ENCODE measurements around the gene TTYH3.

The TTYH3 gene

DNA sequence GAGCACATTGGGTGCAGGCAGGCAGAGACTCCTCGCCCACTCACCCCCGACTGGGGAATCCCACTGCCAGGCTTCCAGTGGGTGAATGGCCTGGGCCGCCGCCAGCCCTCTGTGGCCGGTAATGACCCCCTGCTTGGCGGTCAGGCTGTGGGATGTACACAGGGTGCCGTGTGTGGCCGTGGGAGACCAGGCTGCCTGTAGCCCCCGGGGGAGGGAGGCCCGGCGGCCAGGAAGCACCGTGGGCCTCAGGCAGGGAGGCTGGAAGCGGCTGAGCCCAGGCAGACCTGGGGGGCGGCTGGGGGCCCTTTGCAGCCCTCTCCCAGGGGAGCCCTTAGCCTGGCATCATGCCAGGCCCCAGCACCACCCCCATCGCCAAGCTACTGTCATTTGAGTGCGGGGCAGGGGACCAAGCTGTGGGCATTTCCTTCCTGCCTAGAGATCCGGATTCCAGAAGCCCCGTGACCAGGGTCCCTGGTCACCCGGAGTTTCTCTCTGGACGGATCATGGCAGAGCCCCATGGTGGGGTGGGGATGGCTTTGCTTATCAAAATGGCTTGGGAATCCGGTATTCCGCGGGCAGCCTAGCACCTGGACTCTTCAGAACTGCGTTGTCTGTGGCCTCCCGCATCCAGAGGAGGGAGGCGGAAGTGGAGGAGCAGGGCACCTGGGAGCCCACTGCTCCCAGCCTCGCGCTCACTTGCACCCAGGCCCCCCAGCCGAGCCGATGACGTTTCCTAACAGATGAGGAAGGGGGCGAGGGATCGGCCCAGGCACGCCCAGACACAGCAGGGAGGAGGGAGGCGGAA is 1.1 kb downstream of the TTYH3 start:
- POLR2A ChIA-PET, result interaction anchor here (0.6 to 1.2 kb wide), 2 partner anchors 10 to 11 kb away, joined by 3 to 4 read pairs; no protein-coding TSS in a partner anchor
- peak; percentile 57 for DNase-seq (ENCODE audit: extremely low spot score)
- CTCF ChIA-PET, result no interaction called here
- TF ChIP-seq FOXM1 (IDR thresholded peaks at IDR 0.05; ENCODE audit: borderline replicate concordance), result peak; percentile 75
- TF ChIP-seq FOXK2 (IDR thresholded peaks at IDR 0.05), result no peak

DNA sequence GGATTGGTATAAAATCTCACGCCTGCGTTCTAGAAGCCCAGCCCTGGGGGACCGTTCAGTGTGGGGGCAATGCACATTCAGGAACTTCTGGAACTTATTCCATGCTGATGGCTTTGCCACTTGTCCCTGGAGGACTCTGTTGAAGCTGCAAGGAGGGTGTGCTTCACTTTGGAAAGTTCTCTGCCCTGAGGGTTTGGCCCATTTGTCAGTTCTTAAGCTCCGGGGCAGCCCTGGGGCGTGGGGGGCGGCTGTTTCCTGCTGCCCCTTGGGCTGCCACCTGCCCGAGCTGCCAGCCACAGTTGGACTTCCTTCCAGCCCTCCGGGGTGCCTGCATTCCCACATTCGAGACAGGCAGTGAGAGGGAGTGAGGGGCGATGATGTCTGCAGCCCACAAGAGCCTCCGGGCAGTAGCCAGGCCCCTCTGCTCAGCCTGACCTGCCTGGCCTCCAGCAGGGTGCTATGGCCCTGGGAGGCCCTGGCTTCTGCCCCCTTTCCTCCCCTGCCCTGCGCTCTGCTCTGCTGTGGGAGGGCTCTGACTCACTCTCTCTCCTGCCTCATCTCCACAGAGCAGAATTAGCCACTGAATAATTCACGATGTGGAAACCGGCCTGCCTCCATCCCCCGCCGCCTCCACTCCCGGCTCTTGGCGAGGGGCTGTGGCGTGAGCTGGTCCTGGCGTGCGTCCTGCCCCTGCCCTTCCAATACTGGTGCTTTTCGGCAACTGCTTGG is 1.9 kb downstream of the TTYH3 start:
- TF ChIP-seq ZNF384 (IDR thresholded peaks at IDR 0.05) (no peak), SP1 (IDR thresholded peaks at IDR 0.05) (no peak), FOXM1 (IDR thresholded peaks at IDR 0.05; ENCODE audit: borderline replicate concordance) (no peak), FOXA1 (IDR thresholded peaks at IDR 0.05) (no peak), LEF1 (IDR thresholded peaks at IDR 0.05; ENCODE audit: borderline replicate concordance) (no peak), ELF4 (IDR thresholded peaks at IDR 0.05) (no peak), CTBP1 (IDR thresholded peaks at IDR 0.05; ENCODE audit: borderline replicate concordance) (no peak), HDGF (IDR thresholded peaks at IDR 0.05; ENCODE audit: borderline replicate concordance) (no peak), FOXK2 (IDR thresholded peaks at IDR 0.05) (no peak), NFRKB (IDR thresholded peaks at IDR 0.05) (no peak), BHLHE40 (IDR thresholded peaks at IDR 0.05; ENCODE audit: borderline replicate concordance) (no peak), TARDBP (IDR thresholded peaks at IDR 0.05) (no peak), L3MBTL2 (conservative IDR thresholded peaks at IDR 0.05) (no peak), ARNT (IDR thresholded peaks at IDR 0.05) (no peak), SUZ12 (IDR thresholded peaks at IDR 0.05) (no peak)
- TF ChIP-seq, protein P1, sequence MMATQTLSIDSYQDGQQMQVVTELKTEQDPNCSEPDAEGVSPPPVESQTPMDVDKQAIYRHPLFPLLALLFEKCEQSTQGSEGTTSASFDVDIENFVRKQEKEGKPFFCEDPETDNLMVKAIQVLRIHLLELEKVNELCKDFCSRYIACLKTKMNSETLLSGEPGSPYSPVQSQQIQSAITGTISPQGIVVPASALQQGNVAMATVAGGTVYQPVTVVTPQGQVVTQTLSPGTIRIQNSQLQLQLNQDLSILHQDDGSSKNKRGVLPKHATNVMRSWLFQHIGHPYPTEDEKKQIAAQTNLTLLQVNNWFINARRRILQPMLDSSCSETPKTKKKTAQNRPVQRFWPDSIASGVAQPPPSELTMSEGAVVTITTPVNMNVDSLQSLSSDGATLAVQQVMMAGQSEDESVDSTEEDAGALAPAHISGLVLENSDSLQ (IDR thresholded peaks at IDR 0.05), result no peak
- POLR2A ChIA-PET, result interaction anchor here (0.6 to 1.2 kb wide), 2 partner anchors 9 to 11 kb away, joined by 3 to 4 read pairs; no protein-coding TSS in a partner anchor
- CTCF ChIA-PET, result no interaction called here
- no peak for DNase-seq (ENCODE audit: extremely low spot score)

DNA sequence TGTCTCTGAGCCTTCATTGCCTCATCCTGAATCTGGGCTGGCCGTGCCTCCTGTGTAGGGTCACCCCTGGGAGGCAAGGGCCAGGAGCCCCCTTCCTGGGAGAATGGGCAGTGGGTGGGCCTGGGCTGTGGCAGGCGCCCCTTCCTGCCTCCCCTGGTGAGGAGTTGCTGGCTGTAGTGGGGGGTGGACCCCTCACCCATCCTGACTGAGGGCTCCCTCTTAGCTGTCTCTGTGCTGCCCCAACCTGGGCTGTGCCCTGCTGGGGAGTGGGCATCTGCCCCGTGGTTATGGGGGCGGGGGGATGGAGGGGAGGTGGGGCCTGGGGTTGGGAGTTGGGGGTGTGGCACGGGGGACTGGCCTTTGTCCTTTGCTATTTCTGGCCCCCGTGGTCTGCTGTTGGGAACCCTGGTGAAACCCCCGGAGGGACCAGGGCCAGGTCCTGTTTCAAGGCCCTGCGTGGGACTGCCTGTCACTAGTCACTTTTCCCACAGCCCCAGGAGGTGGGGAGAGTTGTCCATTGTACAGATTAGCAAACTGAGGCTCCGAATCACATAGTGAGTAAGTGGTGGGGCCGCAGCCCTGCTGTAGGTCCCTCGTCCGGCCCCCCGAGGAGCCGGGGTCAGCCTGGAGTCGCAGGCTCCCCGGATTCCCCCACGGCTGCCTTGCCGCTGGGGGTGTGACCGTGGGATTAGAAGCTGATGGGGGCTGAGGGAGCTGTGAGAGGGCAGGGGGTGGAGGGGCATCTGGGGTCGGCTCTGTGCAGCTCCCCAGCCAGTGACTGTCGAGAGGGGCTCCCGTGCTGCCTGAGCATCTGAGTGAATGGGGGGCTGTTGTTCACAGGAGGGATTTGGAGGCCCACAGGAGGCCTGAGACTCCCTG is 2.7 kb downstream of the TTYH3 start:
- no peak for TF ChIP-seq LEF1 (IDR thresholded peaks at IDR 0.05; ENCODE audit: borderline replicate concordance)
- TF ChIP-seq SP1 (IDR thresholded peaks at IDR 0.05), result no peak
- no peak for TF ChIP-seq FOXM1 (IDR thresholded peaks at IDR 0.05; ENCODE audit: borderline replicate concordance)
- no peak for TF ChIP-seq ZNF384 (IDR thresholded peaks at IDR 0.05)
- no peak for TF ChIP-seq NFRKB (IDR thresholded peaks at IDR 0.05)
- TF ChIP-seq FOXK2 (IDR thresholded peaks at IDR 0.05), result no peak
- TF ChIP-seq ARNT (IDR thresholded peaks at IDR 0.05), result no peak
- no peak for TF ChIP-seq CTBP1 (IDR thresholded peaks at IDR 0.05; ENCODE audit: borderline replicate concordance)
- no peak for TF ChIP-seq BHLHE40 (IDR thresholded peaks at IDR 0.05; ENCODE audit: borderline replicate concordance)
- ChIA-PET POLR2A (no interaction called here), CTCF (no interaction called here)
- no peak for DNase-seq (ENCODE audit: extremely low spot score)

- ChIA-PET POLR2A (no interaction called here), CTCF (no interaction called here)
- no peak for TF ChIP-seq SUZ12 (IDR thresholded peaks at IDR 0.05)
- no peak for TF ChIP-seq NFRKB (IDR thresholded peaks at IDR 0.05)
- no peak for TF ChIP-seq FOXM1 (IDR thresholded peaks at IDR 0.05; ENCODE audit: borderline replicate concordance)
- no peak for TF ChIP-seq LEF1 (IDR thresholded peaks at IDR 0.05; ENCODE audit: borderline replicate concordance)
- TF ChIP-seq ARNT (IDR thresholded peaks at IDR 0.05), result no peak
- no peak for TF ChIP-seq CTBP1 (IDR thresholded peaks at IDR 0.05; ENCODE audit: borderline replicate concordance)
- no peak for TF ChIP-seq ELF4 (IDR thresholded peaks at IDR 0.05)
- no peak for TF ChIP-seq SP1 (IDR thresholded peaks at IDR 0.05)
- TF ChIP-seq, protein P1 (IDR thresholded peaks at IDR 0.05), result no peak
- TF ChIP-seq ZNF384 (IDR thresholded peaks at IDR 0.05), result no peak
- no peak for TF ChIP-seq FOXA1 (IDR thresholded peaks at IDR 0.05)
- no peak for DNase-seq (ENCODE audit: extremely low spot score)
Observed at GRCh38 chr7:2635148-2635668, 3.4 kb downstream of the TTYH3 start.

- TF ChIP-seq LEF1 (IDR thresholded peaks at IDR 0.05; ENCODE audit: borderline replicate concordance) (no peak), SP1 (IDR thresholded peaks at IDR 0.05) (no peak), SUZ12 (IDR thresholded peaks at IDR 0.05) (no peak), FOXK2 (IDR thresholded peaks at IDR 0.05) (no peak), NFRKB (IDR thresholded peaks at IDR 0.05) (no peak), ELF4 (IDR thresholded peaks at IDR 0.05) (no peak), L3MBTL2 (conservative IDR thresholded peaks at IDR 0.05) (no peak), TARDBP (IDR thresholded peaks at IDR 0.05) (no peak), BHLHE40 (IDR thresholded peaks at IDR 0.05; ENCODE audit: borderline replicate concordance) (no peak), ARNT (IDR thresholded peaks at IDR 0.05) (no peak), FOXM1 (IDR thresholded peaks at IDR 0.05; ENCODE audit: borderline replicate concordance) (no peak), CTBP1 (IDR thresholded peaks at IDR 0.05; ENCODE audit: borderline replicate concordance) (no peak), FOXA1 (IDR thresholded peaks at IDR 0.05) (no peak), HDGF (IDR thresholded peaks at IDR 0.05; ENCODE audit: borderline replicate concordance) (no peak), ZNF384 (IDR thresholded peaks at IDR 0.05) (no peak)
- TF ChIP-seq, protein P1 (IDR thresholded peaks at IDR 0.05), result no peak
- ChIA-PET POLR2A (no interaction called here), CTCF (no interaction called here)
- no peak for DNase-seq (ENCODE audit: extremely low spot score)
Observed at GRCh38 chr7:2635810-2636701, 4.3 kb downstream of the TTYH3 start.

All from HEK293T (cell line).